A549 (cell line): ENCODE measurements around the gene TMEM121B. TPM values are rescaled to one million over a fixed set of nuclear protein-coding genes. Genes with fewer than 3 reads are reported as not detected.

Experiments
- ATAC-seq, 2 experiments: fragments of 200-7000 bp in 1 of 2; fragments of >200 bp in 1 of 2; cut with Nextera tagmentation in 1 of 2; cut with Tn5 transposase in 1 of 2; 3 replicates each; pipeline versions ENCODE4 v1.8.0 to v1.9.1; 2018 to 2020; ENCODE audit warnings: mild to moderate bottlenecking in 1 of 2, moderate library complexity in 1 of 2
- CTCF ChIA-PET: fragments of 300-600 bp; sonication (Branson Sonifier 250); formaldehyde crosslinking; extraction: SDS; loops from one replicate; lab custom pipeline; 2021; ENCODE audit warnings: antibody characterized with exemption, inconsistent platforms; lab: Yijun Ruan, JAX
- POLR2A ChIA-PET: fragments of 350-600 bp; formaldehyde crosslinking; extraction: SDS; loops from one replicate; lab custom pipeline; 2021; ENCODE audit warnings: antibody characterized with exemption, inconsistent platforms; lab: Yijun Ruan, JAX
- DNase-seq, 2 experiments: peaks; one replicate each; pipeline versions ENCODE4 v3.0.0 to v3.0.0-alpha.2; 2011 to 2016; ENCODE audit warnings: low read depth in 1 of 2, low spot score in 1 of 2
- FAIRE-seq: peaks from 2 replicates; lab custom pipeline; 2011; peaks lifted over from hg19 to GRCh38; lab: Jason Lieb, UNC
- H3K27ac ChIP-seq, 2 experiments: fragments of >200 bp; sonication (Bioruptor Twin); formaldehyde crosslinking; 3 replicates each; pipeline ENCODE4 v1.5.1; 2016 to 2017
- H3K4me1 ChIP-seq: fragments of >200 bp; sonication (Bioruptor Twin); formaldehyde crosslinking; 3 replicates; pipeline ENCODE4 v1.6.1; 2016
- H3K4me2 ChIP-seq: fragments of >200 bp; sonication (Bioruptor Twin); formaldehyde crosslinking; 3 replicates; pipeline ENCODE4 v1.6.1; 2016
- H3K4me3 ChIP-seq: fragments of >200 bp; sonication (Bioruptor Twin); formaldehyde crosslinking; 3 replicates; pipeline ENCODE4 v1.5.1; 2016
- H3K9me3 ChIP-seq: fragments of >200 bp; sonication (Bioruptor Twin); formaldehyde crosslinking; 3 replicates; pipeline ENCODE4 v1.6.1; 2016
- BCL3 ChIP-seq: fragments of >200 bp; sonication (Bioruptor Twin); formaldehyde crosslinking; IDR thresholded peaks from 3 replicates; pipeline ENCODE4 v1.6.1; 2016
- CBX2 ChIP-seq: fragments of 200-600 bp; sonication (generic); IDR thresholded peaks from 2 replicates; pipeline ENCODE4 v1.6.1; 2016; ENCODE audit warnings: low read depth, mild to moderate bottlenecking, borderline replicate concordance
- CEBPB ChIP-seq, 2 experiments: fragments of >200 bp in 1 of 2; sonication (Bioruptor Twin) in 1 of 2; formaldehyde crosslinking in 1 of 2; IDR thresholded peaks; 2 replicates each; pipeline ENCODE4 v1.6.1; 2012 to 2016
- CHD2 ChIP-seq: fragments of 150-350 bp; IDR thresholded peaks from 2 replicates; pipeline ENCODE4 v1.6.1; 2014; ENCODE audit warnings: low read length; ENCODE audit not compliant: partially characterized antibody
- CTCF ChIP-seq: fragments of >200 bp; sonication (Bioruptor Twin); formaldehyde crosslinking; IDR thresholded peaks from 3 replicates; pipeline ENCODE4 v1.5.1; 2016
- E2F6 ChIP-seq: IDR thresholded peaks from 2 replicates; pipeline ENCODE4 v1.6.1; 2012; ENCODE audit warnings: low read depth, borderline replicate concordance
- EHMT2 ChIP-seq: fragments of 200-600 bp; sonication (generic); IDR thresholded peaks from 2 replicates; pipeline ENCODE4 v1.6.1; 2016; ENCODE audit warnings: antibody characterized with exemption, low read depth, mild to moderate bottlenecking, moderate library complexity
- ESRRA ChIP-seq: fragments of 150-350 bp; IDR thresholded peaks from 2 replicates; pipeline ENCODE4 v1.6.1; 2014; ENCODE audit warnings: mild to moderate bottlenecking, low read length, borderline replicate concordance
- FOSB ChIP-seq: fragments of 250-450 bp; sonication (Bioruptor Pico); IDR thresholded peaks from 2 replicates; pipeline ENCODE4 v1.5.0; 2020; ENCODE audit warnings: mild to moderate bottlenecking, moderate library complexity
- HOXA7 ChIP-seq: fragments of 250-450 bp; sonication (Bioruptor Pico); IDR thresholded peaks from 2 replicates; pipeline ENCODE4 v1.5.0; 2020; ENCODE audit warnings: mild to moderate bottlenecking, moderate library complexity
- MAFK ChIP-seq: fragments of 450-650 bp; IDR thresholded peaks from 2 replicates; pipeline ENCODE4 v1.6.1; 2014; ENCODE audit not compliant: partially characterized antibody
- MAX ChIP-seq: IDR thresholded peaks from 2 replicates; pipeline ENCODE4 v1.6.1; 2012
- MYC ChIP-seq: IDR thresholded peaks from 2 replicates; pipeline ENCODE4 v1.6.1; 2012; ENCODE audit warnings: mild to moderate bottlenecking, inconsistent platforms, low read length, improper control_type of control experiment, borderline replicate concordance
- PBX3 ChIP-seq: IDR thresholded peaks from 2 replicates; pipeline ENCODE4 v1.6.1; 2012
- PHF8 ChIP-seq: fragments of 200-600 bp; sonication (generic); IDR thresholded peaks from 2 replicates; pipeline ENCODE4 v1.6.1; 2016; ENCODE audit warnings: low read depth, mild to moderate bottlenecking, antibody characterized with exemption, moderate library complexity, borderline replicate concordance
- POLR2A ChIP-seq: IDR thresholded peaks from 2 replicates; pipeline ENCODE4 v1.6.1; 2012; ENCODE audit warnings: mild to moderate bottlenecking, low read length
- RAD21 ChIP-seq, 2 experiments: fragments of >200 bp in 1 of 2; sonication (Bioruptor Twin) in 1 of 2; formaldehyde crosslinking in 1 of 2; IDR thresholded peaks in 1 of 2; conservative IDR thresholded peaks in 1 of 2; 2 replicates in 1 of 2; 3 replicates in 1 of 2; pipeline ENCODE4 v1.6.1; 2012 to 2018; ENCODE audit warnings: inconsistent platforms in 1 of 2
- RFX5 ChIP-seq: fragments of 450-650 bp; IDR thresholded peaks from 2 replicates; pipeline ENCODE4 v1.7.1; 2014; ENCODE audit warnings: antibody characterized with exemption, mild to moderate bottlenecking, moderate library complexity
- SMC3 ChIP-seq: fragments of >200 bp; sonication (Bioruptor Twin); formaldehyde crosslinking; IDR thresholded peaks from 3 replicates; pipeline ENCODE4 v1.6.1; 2018; ENCODE audit warnings: inconsistent platforms
- ZSCAN20 ChIP-seq: fragments of 250-450 bp; sonication (Bioruptor Pico); IDR thresholded peaks from 2 replicates; pipeline ENCODE4 v1.8.0; 2022; ENCODE audit warnings: mild to moderate bottlenecking, moderate library complexity
- WGBS: methylation state at CpG from one replicate; pipeline ENCODE4 v1.1.6; 2017; ENCODE audit errors: missing lambda C conversion rate; 5-methylcytosine and 5-hydroxymethylcytosine counted together
- polyA plus RNA-seq, 4 experiments: library from polyadenylated mRNA; depleted of rRNA in 3 of 4; stranded (reverse); fragments of >200 nt; fragmentation: RNase III in 1 of 4; extraction: RNeasy Plus Mini Kit Qiagen cat#74134 plus additional on column Dnase treatment in 1 of 4; gene quantifications; 2 replicates in 3 of 4; 3 replicates in 1 of 4; pipeline ENCODE4 v1.2.3, GENCODE V29; 2011 to 2017

The TMEM121B gene
- polyA plus RNA-seq, 2 of the 4 experiments (the other 2 are of a cell fraction) = 0.03 to 0.08 TPM

- Histone ChIP-seq H3K27ac (no peak overlapping the region), H3K4me2 (no peak overlapping the region), H3K9me3 (no peaks in the 10 kb centered on the region), H3K4me3 (no peak overlapping the region), H3K4me1 (no peaks in the 10 kb centered on the region)
- no peak for ATAC-seq
- no peak for FAIRE-seq
- TF ChIP-seq MAFK (no peak), ESRRA (no peak)
- 83% methylated on average over 7 of the region's 8 CpGs for WGBS
- ChIA-PET CTCF (no interaction called here), POLR2A (no interaction called here)
- DNase-seq = no peak
These were observed 18.9 kb upstream of the TMEM121B start for GRCh38 chr22:17140022-17140421.

GRCh38 chr22:17138513-17138912 is 17.4 kb upstream of the TMEM121B start:
- POLR2A ChIA-PET = no interaction called here
- ATAC-seq (no peak), DNase-seq (no peak), FAIRE-seq (no peak)
- Histone ChIP-seq H3K9me3 (no peaks in the 10 kb centered on the region), H3K4me2 (no peak overlapping the region), H3K27ac (no peak overlapping the region), H3K4me1 (no peaks in the 10 kb centered on the region), H3K4me3 (no peak overlapping the region)
- 89% methylated on average over 11 of the region's 11 CpGs for WGBS
- TF ChIP-seq HOXA7 (CRISPR knock-in tag) (no peak), SMC3 (no peak), RAD21 (conservative IDR thresholded peaks at IDR 0.05 in 1 of 2, IDR thresholded peaks at IDR 0.05 in 1 of 2) (no peak), FOSB (CRISPR knock-in tag) (no peak), CEBPB (IDR thresholded peaks at IDR 0.05) (no peak), POLR2A (no peak), CHD2 (no peak), MYC (no peak)
- CTCF ChIA-PET = interaction anchor here (1.5 kb wide), 1 partner anchor 34 kb away, joined by 6 read pairs; no protein-coding TSS in a partner anchor

- Histone ChIP-seq H3K4me3 (no peak overlapping the region), H3K27ac (no peak overlapping the region), H3K9me3 (no peaks in the 10 kb centered on the region), H3K4me2 (no peak overlapping the region), H3K4me1 (no peaks in the 10 kb centered on the region)
- 0 out of 6 replicates have a peak, but pooled peaks of 1 of the 2 experiments have one; percentile 39 for ATAC-seq
- no peak for FAIRE-seq
- TF ChIP-seq CTCF = no peak
- no peak for TF ChIP-seq E2F6
- no peak for TF ChIP-seq ESRRA
- no peak for TF ChIP-seq MAFK
- 96% methylated on average over 12 of the region's 17 CpGs for WGBS
- CTCF ChIA-PET = interaction anchor here (1.5 kb wide), 1 partner anchor 34 kb away, joined by 6 read pairs; no protein-coding TSS in a partner anchor
- DNase-seq = no peak
- POLR2A ChIA-PET = interaction anchor here (0.7 kb wide), 1 partner anchor 20 kb away, joined by 3 read pairs; no protein-coding TSS in a partner anchor
These were observed 16.8 kb upstream of the TMEM121B start for GRCh38 chr22:17137861-17138425.

- H3K4me3 ChIP-seq = no peak overlapping the region
- H3K27ac ChIP-seq = no peak overlapping the region
- FAIRE-seq (no peak), DNase-seq (no peak), ATAC-seq (no peak)
- POLR2A ChIA-PET = interaction anchor here (0.7 kb wide), 1 partner anchor 20 kb away, joined by 3 read pairs; no protein-coding TSS in a partner anchor
- H3K4me2 ChIP-seq = no peak overlapping the region
- 90% methylated on average over 4 of the region's 4 CpGs for WGBS
- H3K9me3 ChIP-seq = no peaks in the 10 kb centered on the region
- CTCF ChIA-PET = interaction anchor here (1.8 kb wide), 1 partner anchor 8 kb away, joined by 3 read pairs; no protein-coding TSS in a partner anchor
- TF ChIP-seq MAFK (no peak), ZSCAN20 (CRISPR knock-in tag) (no peak), EHMT2 (no peak), MAX (no peak), ESRRA (no peak), RFX5 (no peak), HOXA7 (CRISPR knock-in tag) (no peak), BCL3 (no peak), PBX3 (no peak), PHF8 (no peak), CBX2 (no peak), CTCF (no peak)
- no peaks in the 10 kb centered on the region for H3K4me1 ChIP-seq
These were observed 16.0 kb upstream of the TMEM121B start for GRCh38 chr22:17137170-17137569.
